HUES6 (cell line): ENCODE data around the gene AHSP.
A peak's percentile ranks its signal among the peaks of the same experiment; 100 is the strongest.
"Not testable (repeated sequence)": the region's sequence is repeated elsewhere in the genome, so short reads cannot be mapped to it uniquely, and the experiment has no call there.

Source experiments
- H3K27ac ChIP-seq: 2 replicates; pipeline ENCODE4 v1.7.0; 2013; ENCODE audit warnings: low read depth, mild to moderate bottlenecking, low read length, inconsistent platforms
- H3K27me3 ChIP-seq: 2 replicates; pipeline ENCODE4 v1.6.1; 2013; ENCODE audit warnings: low read length; ENCODE audit not compliant: control insufficient read depth, insufficient read depth
- H3K36me3 ChIP-seq: 2 replicates; pipeline ENCODE4 v1.6.1; 2013; ENCODE audit warnings: low read length; ENCODE audit not compliant: control insufficient read depth, insufficient read depth
- H3K4me1 ChIP-seq: 2 replicates; pipeline ENCODE4 v1.6.1; 2013; ENCODE audit warnings: low read length; ENCODE audit not compliant: control insufficient read depth, insufficient read depth
- H3K4me3 ChIP-seq: 2 replicates; pipeline ENCODE4 v1.5.1; 2013; ENCODE audit warnings: low read depth, low read length
- H3K9ac ChIP-seq: one replicate; pipeline ENCODE4 v1.6.1; 2013; ENCODE audit warnings: mild to moderate bottlenecking, low read length
- H3K9me3 ChIP-seq: 2 replicates; pipeline ENCODE4 v1.6.1; 2013; ENCODE audit warnings: low read depth, low read length; ENCODE audit not compliant: control insufficient read depth, insufficient read depth

AHSP gene

GRCh38 chr16:31501966-31502348 lies 25.7 kb upstream of the AHSP start:
- H3K27ac ChIP-seq = no peak overlapping the region
- no peaks in the 10 kb centered on the region for H3K9me3 ChIP-seq
- H3K27me3 ChIP-seq = no peaks in the 10 kb centered on the region
- H3K36me3 ChIP-seq = peaks cover 43% of the 10 kb centered on the region
- H3K4me3 ChIP-seq = no peak overlapping the region
- peaks cover 14% of the 10 kb centered on the region for H3K4me1 ChIP-seq
- no peak overlapping the region for H3K9ac ChIP-seq

GRCh38 chr16:31502981-31503380 lies 24.7 kb upstream of the AHSP start:
- Histone ChIP-seq H3K4me3 (no peak overlapping the region), H3K36me3 (peaks cover 35% of the 10 kb centered on the region), H3K4me1 (peaks cover 19% of the 10 kb centered on the region), H3K9ac (no peak overlapping the region), H3K9me3 (no peaks in the 10 kb centered on the region), H3K27me3 (no peaks in the 10 kb centered on the region), H3K27ac (no peak overlapping the region)

DNA sequence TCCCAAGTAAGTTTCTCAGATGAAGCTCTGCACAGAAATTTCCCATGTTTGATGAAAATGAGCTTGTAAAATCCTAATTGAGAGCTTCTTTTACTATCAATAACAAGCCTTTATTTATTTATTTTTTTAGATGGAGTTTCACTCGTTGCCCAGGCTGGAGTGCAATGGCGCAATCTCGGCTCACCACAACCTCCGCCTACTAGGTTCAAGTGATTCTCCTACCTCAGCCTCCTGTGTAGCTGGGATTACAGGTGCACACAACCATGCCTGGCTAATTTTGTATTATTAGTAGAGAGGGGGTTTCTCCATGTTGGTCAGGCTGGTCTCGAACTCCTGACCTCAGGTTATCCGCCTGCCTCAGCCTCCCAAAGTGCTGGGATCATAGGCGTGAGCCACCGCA lies 24.1 kb upstream of the AHSP start:
- H3K4me3 ChIP-seq, H3K27ac ChIP-seq, H3K27me3 ChIP-seq, H3K9me3 ChIP-seq, H3K9ac ChIP-seq: not testable (repeated sequence)
- H3K36me3 ChIP-seq = peaks cover 29% of the 10 kb centered on the region
- peaks cover 19% of the 10 kb centered on the region for H3K4me1 ChIP-seq

DNA sequence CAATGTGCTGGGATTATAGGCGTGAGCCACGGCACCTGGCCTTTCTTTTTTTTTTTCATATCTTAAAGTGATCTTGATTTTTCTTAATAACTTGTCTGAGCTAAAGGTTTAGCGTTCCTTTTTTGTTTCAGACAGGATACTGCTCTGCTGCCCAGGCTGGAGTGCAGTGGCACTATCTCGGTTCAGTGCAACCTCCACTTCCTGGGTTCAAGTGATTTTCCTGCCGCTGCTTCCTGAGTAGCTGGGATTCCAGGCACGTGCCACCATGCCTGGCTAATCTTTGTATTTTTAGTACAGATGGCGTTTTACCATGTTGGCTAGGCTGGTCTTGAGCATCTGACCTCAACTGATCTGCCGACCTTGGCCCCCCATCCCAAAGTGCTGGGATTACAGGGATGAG lies 23.5 kb upstream of the AHSP start:
- H3K9me3 ChIP-seq = no peaks in the 10 kb centered on the region
- H3K4me1 ChIP-seq = peaks cover 23% of the 10 kb centered on the region
- no peak overlapping the region for H3K27ac ChIP-seq
- no peak overlapping the region for H3K9ac ChIP-seq
- H3K27me3 ChIP-seq = no peaks in the 10 kb centered on the region
- H3K4me3 ChIP-seq = no peak overlapping the region
- peaks cover 23% of the 10 kb centered on the region for H3K36me3 ChIP-seq

DNA sequence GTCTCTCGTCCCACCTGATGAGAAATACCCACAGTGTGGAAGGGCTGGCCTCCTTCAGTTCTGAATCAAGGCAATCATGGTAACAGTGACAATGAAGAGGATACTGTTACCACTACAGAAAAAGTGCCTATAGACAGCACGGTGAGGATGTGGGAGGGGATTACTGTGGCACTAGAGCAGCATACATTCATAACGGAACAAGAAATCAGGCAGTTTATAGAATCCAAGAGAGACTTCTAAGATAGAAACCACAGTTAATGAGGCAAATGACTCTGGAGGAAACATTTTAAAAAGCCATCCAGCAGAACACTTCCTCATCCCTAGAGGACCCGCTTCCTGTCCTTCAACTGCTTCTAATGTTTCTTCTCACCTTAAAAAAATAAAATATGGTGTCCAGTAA lies 22.2 kb upstream of the AHSP start:
- peaks cover 11% of the 10 kb centered on the region; the same call in 1 of the 2 replicates for H3K36me3 ChIP-seq
- H3K4me1 ChIP-seq = peaks cover 24% of the 10 kb centered on the region
- H3K27ac ChIP-seq = no peak overlapping the region
- no peaks in the 10 kb centered on the region for H3K27me3 ChIP-seq
- no peak overlapping the region for H3K4me3 ChIP-seq
- H3K9me3 ChIP-seq = no peaks in the 10 kb centered on the region
- H3K9ac ChIP-seq = no peak overlapping the region

GRCh38 chr16:31507617-31507928 lies 20.1 kb upstream of the AHSP start:
- peak overlapping the region; percentile 89 for H3K9ac ChIP-seq
- H3K27ac ChIP-seq = peak overlapping the region; percentile 92
- H3K36me3 ChIP-seq = peaks cover 8% of the 10 kb centered on the region; the same call in 1 of the 2 replicates
- H3K4me1 ChIP-seq = peaks cover 11% of the 10 kb centered on the region
- no peaks in the 10 kb centered on the region; the same call in 1 of the 2 replicates for H3K9me3 ChIP-seq
- H3K4me3 ChIP-seq = peak overlapping the region; percentile 79
- H3K27me3 ChIP-seq = no peaks in the 10 kb centered on the region

GRCh38 chr16:31507929-31508705 lies 19.6 kb upstream of the AHSP start, which contains the start of gene RUSF1:
RUSF1 (minus strand) TSS chr16:31508391; CDS start chr16:31508373, 18 bp downstream.
- H3K4me1 ChIP-seq = peaks cover 11% of the 10 kb centered on the region
- peaks cover 8% of the 10 kb centered on the region; the same call in 1 of the 2 replicates for H3K36me3 ChIP-seq
- H3K4me3 ChIP-seq = peak within 1 kb of the TSS; percentile 79
- H3K9me3 ChIP-seq = no peaks in the 10 kb centered on the region; the same call in 1 of the 2 replicates
- peak within 1 kb of the TSS; percentile 89 for H3K9ac ChIP-seq
- no peaks in the 10 kb centered on the region for H3K27me3 ChIP-seq
- H3K27ac ChIP-seq = peak within 1 kb of the TSS; percentile 92

- Histone ChIP-seq H3K4me3 (peak overlapping the region; percentile 79), H3K27ac (peak overlapping the region; percentile 92), H3K9me3 (no peaks in the 10 kb centered on the region; the same call in 1 of the 2 replicates), H3K4me1 (peaks cover 11% of the 10 kb centered on the region), H3K9ac (peak overlapping the region; percentile 89), H3K36me3 (peaks cover 8% of the 10 kb centered on the region; the same call in 1 of the 2 replicates), H3K27me3 (no peaks in the 10 kb centered on the region)
These were observed 18.9 kb upstream of the AHSP start for GRCh38 chr16:31508706-31509195.

GRCh38 chr16:31513126-31513525 lies 14.6 kb upstream of the AHSP start:
- no peaks in the 10 kb centered on the region for H3K27me3 ChIP-seq

DNA sequence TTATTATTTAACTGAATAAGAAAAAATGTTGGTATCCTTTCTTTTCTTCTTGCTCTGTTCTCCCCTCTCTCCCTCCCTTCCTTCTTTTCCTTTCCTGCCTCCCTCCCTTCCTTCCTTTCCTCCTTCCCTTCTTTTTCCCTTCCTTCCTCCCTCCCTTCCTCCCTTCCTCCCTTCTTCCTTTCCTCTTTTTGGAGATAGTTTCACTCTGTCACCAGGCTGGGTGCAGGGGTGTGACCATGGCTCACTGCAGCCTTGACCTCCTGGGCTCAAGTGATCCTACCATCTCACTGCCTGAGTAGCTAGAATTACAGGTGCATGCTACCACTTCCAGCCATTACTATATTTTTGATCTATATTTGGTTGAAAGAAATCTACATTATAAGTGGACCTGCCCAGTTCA lies 13.8 kb upstream of the AHSP start:
- H3K36me3 ChIP-seq = no peaks in the 10 kb centered on the region
- no peaks in the 10 kb centered on the region for H3K27me3 ChIP-seq
- peaks cover 11% of the 10 kb centered on the region for H3K9me3 ChIP-seq
- H3K27ac ChIP-seq = no peak overlapping the region
- H3K9ac ChIP-seq = no peak overlapping the region
- peaks cover 4% of the 10 kb centered on the region for H3K4me1 ChIP-seq
- no peak overlapping the region for H3K4me3 ChIP-seq

More at GRCh38 chr16:31513126-31513525, 14.6 kb upstream of the AHSP start:
- no peak overlapping the region for H3K4me3 ChIP-seq
- no peaks in the 10 kb centered on the region for H3K36me3 ChIP-seq
- peaks cover 5% of the 10 kb centered on the region for H3K4me1 ChIP-seq
- no peak overlapping the region for H3K9ac ChIP-seq
- no peak overlapping the region for H3K27ac ChIP-seq
- peaks cover 11% of the 10 kb centered on the region for H3K9me3 ChIP-seq

DNA sequence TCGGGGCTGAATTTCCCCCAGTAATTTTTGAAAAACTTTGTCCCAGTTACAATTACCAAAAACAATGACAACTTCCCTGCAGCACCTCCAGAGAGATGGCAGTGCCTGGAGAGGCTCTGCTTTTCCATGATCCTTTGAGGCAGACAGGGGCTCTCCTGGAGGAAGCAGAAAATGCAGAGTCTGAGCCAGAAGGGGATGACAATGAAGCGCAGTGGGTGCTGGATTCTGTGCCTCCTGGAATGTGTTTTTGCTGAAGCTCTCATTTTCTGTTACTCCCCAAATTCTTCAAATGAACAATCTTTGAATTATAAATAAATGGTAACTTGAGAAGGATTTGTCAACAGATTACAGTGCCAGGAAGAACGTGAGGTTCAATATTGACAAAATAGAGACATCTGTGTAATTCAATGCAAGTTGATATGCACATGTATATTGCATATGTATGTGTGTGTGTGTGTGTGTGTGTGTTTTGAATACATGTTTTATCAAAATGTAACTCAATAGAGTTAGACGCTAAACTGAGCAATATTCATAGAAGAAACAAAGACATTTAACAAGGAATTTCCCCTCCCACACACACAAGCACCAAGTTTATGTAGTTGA lies 9.8 kb upstream of the AHSP start:
- H3K4me1 ChIP-seq = no peaks in the 10 kb centered on the region; the same call in 1 of the 2 replicates
- H3K36me3 ChIP-seq = no peaks in the 10 kb centered on the region
- H3K27me3 ChIP-seq = no peaks in the 10 kb centered on the region
- H3K9ac ChIP-seq = no peak overlapping the region
- H3K4me3 ChIP-seq = no peak overlapping the region
- H3K27ac ChIP-seq = no peak overlapping the region
- H3K9me3 ChIP-seq = peaks cover 11% of the 10 kb centered on the region
